Stimulated activated naive CD8-positive, alpha-beta T cell treated with anti-CD3 and anti-CD28 coated beads, Interleukin-15, amount 100 ng/mL, for 72 hours (primary cell): ENCODE data around the gene FMO4.
"Not testable (repeated sequence)": the region's sequence is repeated elsewhere in the genome, so short reads cannot be mapped to it uniquely, and the experiment has no call there.

Source experiments
- ATAC-seq: fragments of 150-1000 bp; cut with Tn5 transposase; 2 replicates; pipeline ENCODE4 v1.10.0; 2021; ENCODE audit warnings: mild to moderate bottlenecking, moderate library complexity
- DNase-seq, 2 donors: peaks; one replicate each; pipeline ENCODE4 v3.0.0; 2021 to 2022
- H3K27ac Mint-ChIP-seq, 2 donors: one replicate each; pipeline ENCODE4 v1.8.0; 2022; ENCODE audit warnings: mild to moderate bottlenecking in 2 of 2, mixed read lengths in 2 of 2, moderate library complexity in 2 of 2
- H3K27me3 Mint-ChIP-seq: one replicate; pipeline ENCODE4 v1.8.0; 2022; ENCODE audit warnings: mixed read lengths
- H3K4me1 Mint-ChIP-seq: one replicate; pipeline ENCODE4 v1.8.0; 2022; ENCODE audit warnings: mild to moderate bottlenecking, mixed read lengths
- H3K4me3 Mint-ChIP-seq, 2 donors: one replicate each; pipeline ENCODE4 v1.8.0; 2022; ENCODE audit warnings: mild to moderate bottlenecking in 2 of 2, mixed read lengths in 2 of 2, moderate library complexity in 1 of 2
- H3K9me3 Mint-ChIP-seq, 2 donors: one replicate each; pipeline ENCODE4 v1.8.0; 2022; ENCODE audit warnings: mixed read lengths in 2 of 2

FMO4 gene, protein sequence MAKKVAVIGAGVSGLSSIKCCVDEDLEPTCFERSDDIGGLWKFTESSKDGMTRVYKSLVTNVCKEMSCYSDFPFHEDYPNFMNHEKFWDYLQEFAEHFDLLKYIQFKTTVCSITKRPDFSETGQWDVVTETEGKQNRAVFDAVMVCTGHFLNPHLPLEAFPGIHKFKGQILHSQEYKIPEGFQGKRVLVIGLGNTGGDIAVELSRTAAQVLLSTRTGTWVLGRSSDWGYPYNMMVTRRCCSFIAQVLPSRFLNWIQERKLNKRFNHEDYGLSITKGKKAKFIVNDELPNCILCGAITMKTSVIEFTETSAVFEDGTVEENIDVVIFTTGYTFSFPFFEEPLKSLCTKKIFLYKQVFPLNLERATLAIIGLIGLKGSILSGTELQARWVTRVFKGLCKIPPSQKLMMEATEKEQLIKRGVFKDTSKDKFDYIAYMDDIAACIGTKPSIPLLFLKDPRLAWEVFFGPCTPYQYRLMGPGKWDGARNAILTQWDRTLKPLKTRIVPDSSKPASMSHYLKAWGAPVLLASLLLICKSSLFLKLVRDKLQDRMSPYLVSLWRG

GRCh38 chr1:171313835-171314320 lies at the start of gene FMO4:
Gene FMO4, plus strand, starts transcription at chr1:171314183. Its CDS starts 5,643 bp downstream, at chr1:171319826.
- Mint-ChIP-seq H3K4me1 (peaks cover 18% of the 10 kb centered on the region), H3K27me3 (no peaks in the 10 kb centered on the region), H3K27ac (peak within 1 kb of the TSS; percentile 50 to 93), H3K9me3 (no peaks in the 10 kb centered on the region), H3K4me3 (peak within 1 kb of the TSS; percentile 76 to 86)
- ATAC-seq (peak; percentile 100), DNase-seq (peak; percentile 76 to 86)

DNA sequence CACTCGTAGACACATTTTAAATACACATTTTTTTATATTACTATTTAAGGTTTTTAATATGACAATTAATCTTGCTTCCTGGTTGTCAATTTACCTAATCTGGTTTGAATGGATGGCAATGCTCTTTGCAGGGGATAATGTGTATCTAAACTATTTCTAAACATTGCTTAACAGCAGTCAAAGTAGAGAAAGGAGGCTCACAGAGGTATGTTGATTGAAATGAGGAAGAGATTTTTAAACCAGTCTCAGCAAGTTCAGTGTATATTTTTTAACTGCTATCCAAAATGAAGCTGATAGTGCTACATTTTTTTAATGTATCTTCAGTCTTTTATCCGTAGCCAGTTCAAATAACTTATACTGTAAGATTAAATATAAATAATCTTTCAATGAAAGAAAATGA lies 48.3 kb upstream of the FMO4 start:
- peaks cover 20% of the 10 kb centered on the region for H3K27me3 Mint-ChIP-seq
- H3K4me3 Mint-ChIP-seq, result no peak overlapping the region
- H3K9me3 Mint-ChIP-seq, result no peaks in the 10 kb centered on the region
- DNase-seq (no peak), ATAC-seq (no peak)
- no peaks in the 10 kb centered on the region for H3K4me1 Mint-ChIP-seq
- H3K27ac Mint-ChIP-seq, result peak overlapping the region in 1 of 2 donors; percentile 36

DNA sequence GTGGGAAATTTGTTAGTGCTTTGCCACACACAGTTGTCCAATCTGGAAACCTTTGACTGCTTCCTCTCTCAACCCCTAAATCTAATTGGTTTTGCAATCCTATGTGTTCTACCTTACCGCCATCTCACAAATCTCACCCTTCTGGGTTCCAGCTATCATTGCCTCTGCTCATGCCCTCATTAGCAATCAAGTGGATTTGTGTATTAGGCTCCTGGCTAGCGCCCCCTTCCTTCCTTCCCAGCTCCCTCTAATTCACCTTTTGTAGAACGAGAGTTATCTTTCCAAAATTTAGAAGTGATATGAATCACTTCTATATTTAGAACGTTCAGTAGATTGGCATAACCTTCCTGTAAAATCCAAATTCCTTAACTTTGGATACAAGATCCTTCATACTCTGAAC lies 47.1 kb upstream of the FMO4 start:
- Mint-ChIP-seq H3K9me3 (no peaks in the 10 kb centered on the region), H3K4me1 (no peaks in the 10 kb centered on the region), H3K27me3 (peaks cover 20% of the 10 kb centered on the region), H3K4me3 (no peak overlapping the region), H3K27ac (no peak overlapping the region)
- ATAC-seq, result no peak
- DNase-seq, result no peak

DNA sequence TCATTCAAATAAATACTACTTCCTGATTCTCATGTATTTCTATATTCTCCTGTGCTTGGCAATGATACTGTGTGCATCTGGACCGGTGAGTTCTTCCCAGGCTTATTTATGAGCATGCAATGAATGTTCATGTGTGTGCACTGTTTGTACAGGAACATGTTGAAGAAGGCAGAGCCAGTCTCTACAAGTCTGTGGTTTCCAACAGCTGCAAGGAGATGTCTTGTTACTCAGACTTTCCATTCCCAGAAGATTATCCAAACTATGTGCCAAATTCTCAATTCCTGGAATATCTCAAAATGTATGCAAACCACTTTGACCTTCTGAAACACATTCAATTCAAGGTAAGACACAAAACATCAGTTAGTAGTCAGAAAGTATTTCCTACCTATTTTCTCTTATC lies 46.6 kb upstream of the FMO4 start:
- H3K9me3 Mint-ChIP-seq, result no peaks in the 10 kb centered on the region
- ATAC-seq, result no peak
- peaks cover 20% of the 10 kb centered on the region for H3K27me3 Mint-ChIP-seq
- no peak overlapping the region for H3K4me3 Mint-ChIP-seq
- DNase-seq, result no peak
- no peak overlapping the region for H3K27ac Mint-ChIP-seq
- H3K4me1 Mint-ChIP-seq, result no peaks in the 10 kb centered on the region

DNA sequence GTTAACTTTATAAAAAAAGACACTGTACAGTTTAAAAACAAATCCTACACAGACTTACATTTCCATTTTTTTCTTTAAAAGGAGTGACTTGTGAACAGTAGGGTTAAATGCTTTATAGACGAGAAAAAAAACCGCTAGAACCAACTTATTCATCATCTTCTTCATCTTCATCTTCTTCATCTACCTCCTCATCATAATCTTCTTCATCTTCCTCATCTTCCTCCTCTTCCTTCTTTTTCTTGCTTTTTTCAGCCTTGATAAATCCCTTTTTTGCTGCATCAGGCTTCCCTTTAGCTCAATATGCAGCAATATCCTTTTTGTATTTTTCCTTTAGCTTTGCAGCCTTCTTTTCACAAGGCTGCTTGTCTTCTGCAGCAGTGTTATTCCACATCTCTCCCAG lies 43.2 kb upstream of the FMO4 start:
- peaks cover 28% of the 10 kb centered on the region for H3K27me3 Mint-ChIP-seq
- no peak overlapping the region for H3K4me3 Mint-ChIP-seq
- no peaks in the 10 kb centered on the region for H3K9me3 Mint-ChIP-seq
- DNase-seq (no peak), ATAC-seq (no peak)
- H3K4me1 Mint-ChIP-seq, result no peaks in the 10 kb centered on the region
- H3K27ac Mint-ChIP-seq, result no peak overlapping the region

GRCh38 chr1:171277534-171277933 lies 36.4 kb upstream of the FMO4 start:
- no peak overlapping the region for H3K4me3 Mint-ChIP-seq

DNA sequence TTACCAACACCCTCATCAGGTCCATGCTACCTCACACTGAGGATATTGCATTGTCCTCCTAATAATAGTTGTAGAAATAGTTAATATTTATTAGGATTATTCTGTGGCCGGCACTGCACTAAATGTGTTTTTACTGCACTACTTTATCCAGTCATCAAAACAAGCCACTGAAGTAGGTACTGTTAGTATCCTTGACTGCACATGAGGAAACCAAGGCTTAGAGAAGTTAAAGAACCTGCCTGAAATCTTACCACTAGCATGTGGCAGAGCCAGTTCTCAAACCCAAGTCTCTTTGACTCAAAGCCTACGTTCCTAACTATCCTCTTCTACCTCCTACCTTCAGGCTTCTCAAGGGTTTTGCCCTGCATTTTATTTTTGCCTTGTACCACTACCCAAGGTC lies 34.7 kb upstream of the FMO4 start:
- Mint-ChIP-seq H3K4me3 (no peak overlapping the region), H3K4me1 (no peaks in the 10 kb centered on the region), H3K9me3 (no peaks in the 10 kb centered on the region), H3K27ac (no peak overlapping the region), H3K27me3 (peaks cover 24% of the 10 kb centered on the region)
- no peak for ATAC-seq
- DNase-seq, result no peak

More at GRCh38 chr1:171277534-171277933, 36.4 kb upstream of the FMO4 start:
- H3K27me3 Mint-ChIP-seq, result peaks cover 31% of the 10 kb centered on the region
- no peaks in the 10 kb centered on the region for H3K9me3 Mint-ChIP-seq
- H3K27ac Mint-ChIP-seq, result no peak overlapping the region
- DNase-seq, result no peak
- no peak for ATAC-seq
- no peaks in the 10 kb centered on the region for H3K4me1 Mint-ChIP-seq

DNA sequence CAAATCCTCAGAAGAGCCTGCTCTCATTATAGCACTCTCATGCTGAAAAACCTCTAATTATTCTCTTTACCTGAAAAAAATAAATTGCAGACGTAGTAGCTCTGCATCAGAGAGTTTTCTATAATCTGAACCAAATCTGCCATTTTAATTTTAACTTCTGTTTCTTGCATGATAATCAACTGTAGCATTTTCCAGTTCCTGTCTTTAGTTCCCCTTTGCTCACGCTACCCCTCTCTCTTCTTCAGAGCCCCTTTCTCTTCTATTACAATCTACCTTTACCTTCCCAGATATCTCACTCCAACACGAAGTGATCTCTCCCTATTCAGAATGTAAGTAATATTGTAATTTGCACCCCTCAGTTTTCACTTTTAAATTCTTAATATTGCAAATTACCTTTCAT lies 34.3 kb upstream of the FMO4 start:
- H3K4me1 Mint-ChIP-seq, result no peaks in the 10 kb centered on the region
- ATAC-seq (no peak), DNase-seq (no peak)
- H3K27ac Mint-ChIP-seq, result no peak overlapping the region
- H3K4me3 Mint-ChIP-seq, result no peak overlapping the region
- no peaks in the 10 kb centered on the region for H3K9me3 Mint-ChIP-seq
- H3K27me3 Mint-ChIP-seq, result peaks cover 24% of the 10 kb centered on the region

- Mint-ChIP-seq H3K4me1 (no peaks in the 10 kb centered on the region), H3K27me3 (peaks cover 30% of the 10 kb centered on the region), H3K27ac (no peak overlapping the region), H3K9me3 (no peaks in the 10 kb centered on the region), H3K4me3 (no peak overlapping the region)
- no peak for DNase-seq
- no peak for ATAC-seq
These were observed 33.4 kb upstream of the FMO4 start for GRCh38 chr1:171280599-171280998.

- Mint-ChIP-seq H3K27me3 (peaks cover 20% of the 10 kb centered on the region), H3K4me1 (peaks cover 8% of the 10 kb centered on the region), H3K27ac (no peak overlapping the region), H3K9me3 (no peaks in the 10 kb centered on the region), H3K4me3 (no peak overlapping the region)
- ATAC-seq, result peak; percentile 33
- DNase-seq, result no peak
These were observed 27.8 kb upstream of the FMO4 start for GRCh38 chr1:171286032-171286705.

- H3K9me3 Mint-ChIP-seq, result no peaks in the 10 kb centered on the region
- DNase-seq (no peak), ATAC-seq (no peak)
- peaks cover 8% of the 10 kb centered on the region for H3K4me1 Mint-ChIP-seq
- H3K27ac Mint-ChIP-seq, result no peak overlapping the region
- no peak overlapping the region for H3K4me3 Mint-ChIP-seq
- H3K27me3 Mint-ChIP-seq, result peaks cover 39% of the 10 kb centered on the region
These were observed 23.4 kb upstream of the FMO4 start for GRCh38 chr1:171290621-171291020.

- no peaks in the 10 kb centered on the region for H3K4me1 Mint-ChIP-seq
- peaks cover 0 to 2% of the 10 kb centered on the region in 2 donors for H3K9me3 Mint-ChIP-seq
- peaks cover 25% of the 10 kb centered on the region for H3K27me3 Mint-ChIP-seq
- peak overlapping the region in 1 of 2 donors; percentile 10 for H3K27ac Mint-ChIP-seq
- H3K4me3 Mint-ChIP-seq, result no peak overlapping the region
- ATAC-seq (no peak), DNase-seq (no peak)
These were observed 21.2 kb upstream of the FMO4 start for GRCh38 chr1:171292799-171293198.

DNA sequence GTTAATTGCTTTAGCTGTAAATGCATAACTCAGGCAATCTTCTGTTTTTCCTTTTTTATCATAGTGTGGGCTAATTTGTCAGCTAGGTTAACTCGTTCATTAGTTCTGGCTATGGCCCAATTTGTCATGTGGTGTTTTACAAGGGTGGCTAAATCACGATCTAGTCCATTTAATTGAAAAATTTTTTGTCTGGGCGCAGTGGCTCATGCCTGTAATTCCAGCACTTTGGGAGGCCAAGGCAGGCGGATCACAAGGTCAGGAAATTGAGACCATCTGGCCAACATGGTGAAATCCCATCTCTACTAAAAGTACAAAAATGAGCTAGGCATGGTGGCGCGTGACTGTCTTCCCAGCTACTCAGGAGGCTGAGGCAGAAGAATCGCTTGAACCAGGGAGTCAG lies 18.6 kb upstream of the FMO4 start:
- DNase-seq, H3K4me1 Mint-ChIP-seq, H3K4me3 Mint-ChIP-seq, ATAC-seq, H3K27ac Mint-ChIP-seq: not testable (repeated sequence)
- Mint-ChIP-seq H3K27me3 (peaks cover 33% of the 10 kb centered on the region), H3K9me3 (peaks cover 13 to 22% of the 10 kb centered on the region in 2 donors)

GRCh38 chr1:171295821-171296220 lies 18.2 kb upstream of the FMO4 start:
- no peak overlapping the region for H3K27ac Mint-ChIP-seq
- H3K4me3 Mint-ChIP-seq, result no peak overlapping the region
- ATAC-seq, result no peak
- H3K4me1 Mint-ChIP-seq, result no peaks in the 10 kb centered on the region
- H3K27me3 Mint-ChIP-seq, result peaks cover 33% of the 10 kb centered on the region
- no peak for DNase-seq
- peaks cover 13 to 24% of the 10 kb centered on the region in 2 donors for H3K9me3 Mint-ChIP-seq

DNA sequence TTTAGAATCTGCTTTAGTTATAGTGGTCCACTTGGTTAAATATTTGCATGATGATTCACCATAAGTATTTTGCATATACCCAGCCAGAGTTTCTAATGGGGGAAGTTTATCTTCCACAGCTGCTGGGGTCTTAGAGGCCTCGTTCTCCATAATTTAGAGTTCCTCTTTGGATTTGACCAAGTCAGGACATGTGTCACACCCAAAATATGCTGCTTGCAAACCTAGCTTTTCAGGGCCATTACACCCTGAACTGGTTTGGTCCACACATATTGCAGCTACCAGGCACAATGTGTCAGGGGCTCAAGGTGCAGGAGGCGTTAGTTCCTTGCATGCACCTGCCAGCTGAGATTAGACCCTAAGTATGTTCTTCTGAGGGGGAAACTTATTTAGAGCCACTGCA lies 17.1 kb upstream of the FMO4 start:
- no peaks in the 10 kb centered on the region for H3K4me1 Mint-ChIP-seq
- peaks cover 16 to 35% of the 10 kb centered on the region in 2 donors for H3K9me3 Mint-ChIP-seq
- peaks cover 38% of the 10 kb centered on the region for H3K27me3 Mint-ChIP-seq
- H3K27ac Mint-ChIP-seq, result no peak overlapping the region
- no peak for DNase-seq
- H3K4me3 Mint-ChIP-seq, result no peak overlapping the region
- no peak for ATAC-seq

DNA sequence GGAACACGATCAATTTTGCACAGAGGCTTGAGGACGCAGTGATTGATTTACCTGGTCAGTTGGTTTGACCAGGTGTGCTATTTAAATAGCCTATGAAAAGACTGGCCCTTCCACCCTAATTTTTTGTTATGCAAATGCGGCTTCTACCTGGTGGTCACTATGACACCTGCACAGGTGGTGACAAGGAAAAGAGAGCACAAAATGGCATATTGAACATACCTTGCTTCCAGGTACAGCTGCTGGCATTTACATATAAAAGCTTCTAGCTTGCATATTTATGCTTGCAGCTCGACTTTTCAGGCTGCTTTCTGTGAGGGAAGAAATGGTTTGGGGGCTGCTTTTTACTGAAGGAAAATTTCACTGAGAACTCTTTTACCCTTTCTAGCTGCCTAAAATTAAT lies 15.3 kb upstream of the FMO4 start:
- Mint-ChIP-seq H3K4me3 (no peak overlapping the region), H3K4me1 (no peaks in the 10 kb centered on the region), H3K27me3 (peaks cover 31% of the 10 kb centered on the region), H3K27ac (no peak overlapping the region), H3K9me3 (peaks cover 21 to 40% of the 10 kb centered on the region in 2 donors)
- ATAC-seq (no peak), DNase-seq (no peak)
